Activated CD8-positive, alpha-beta memory T cell treated with anti-CD3 and anti-CD28 coated beads for 36 hours (primary cell): Measurements from ENCODE around the gene PLPP2. TPM values are rescaled to one million over a fixed set of nuclear protein-coding genes. Genes with fewer than 3 reads are reported as not detected.

Source experiments
- CTCF ChIA-PET: fragments of 350-600 bp; sonication (Branson Sonifier 250); formaldehyde crosslinking; loops from one replicate; lab custom pipeline; 2021; ENCODE audit warnings: antibody characterized with exemption; lab: Charles Lee
- POLR2A ChIA-PET: fragments of 350-600 bp; sonication (Branson Sonifier 250); formaldehyde crosslinking; loops from one replicate; lab custom pipeline; 2021; ENCODE audit warnings: antibody characterized with exemption; lab: Charles Lee
- total RNA-seq, 2 experiments: library from RNA; stranded (reverse); gene quantifications; one replicate each; pipeline ENCODE4 v1.2.3, GENCODE V29; 2021

Gene PLPP2
- total RNA-seq, result not detected

DNA sequence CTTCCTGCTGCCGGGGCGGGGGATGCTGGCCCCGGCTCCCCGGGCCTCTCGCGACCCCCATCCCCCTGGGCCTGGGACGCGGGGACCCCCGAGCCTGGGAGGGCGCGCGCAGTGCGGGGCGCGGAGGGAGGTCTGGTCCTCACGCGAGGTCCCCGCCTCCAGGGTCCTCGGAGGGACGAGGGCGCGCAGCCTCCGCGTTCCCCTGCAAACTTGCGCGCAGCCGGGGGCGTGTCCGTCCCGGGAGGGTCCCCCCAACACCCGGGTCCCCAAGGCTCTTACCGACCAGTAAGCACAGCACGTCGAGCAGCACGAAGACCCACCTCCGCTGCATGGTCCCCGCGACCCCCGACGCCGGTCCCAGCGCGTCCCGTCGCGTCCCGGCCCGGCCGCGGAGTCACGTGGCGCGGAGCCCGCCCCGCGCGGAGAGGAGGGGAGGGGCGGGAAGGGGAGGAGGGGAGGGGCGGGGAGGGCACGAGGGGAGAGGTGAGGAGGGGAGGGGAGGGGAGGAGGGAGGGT is at the start of gene PLPP2:
PLPP2 (minus strand) TSS at position 398 of the 516 bp plus-strand sequence; CDS start at position 331, 67 bp downstream.
- ChIA-PET CTCF (no interaction called here), POLR2A (no interaction called here)

DNA sequence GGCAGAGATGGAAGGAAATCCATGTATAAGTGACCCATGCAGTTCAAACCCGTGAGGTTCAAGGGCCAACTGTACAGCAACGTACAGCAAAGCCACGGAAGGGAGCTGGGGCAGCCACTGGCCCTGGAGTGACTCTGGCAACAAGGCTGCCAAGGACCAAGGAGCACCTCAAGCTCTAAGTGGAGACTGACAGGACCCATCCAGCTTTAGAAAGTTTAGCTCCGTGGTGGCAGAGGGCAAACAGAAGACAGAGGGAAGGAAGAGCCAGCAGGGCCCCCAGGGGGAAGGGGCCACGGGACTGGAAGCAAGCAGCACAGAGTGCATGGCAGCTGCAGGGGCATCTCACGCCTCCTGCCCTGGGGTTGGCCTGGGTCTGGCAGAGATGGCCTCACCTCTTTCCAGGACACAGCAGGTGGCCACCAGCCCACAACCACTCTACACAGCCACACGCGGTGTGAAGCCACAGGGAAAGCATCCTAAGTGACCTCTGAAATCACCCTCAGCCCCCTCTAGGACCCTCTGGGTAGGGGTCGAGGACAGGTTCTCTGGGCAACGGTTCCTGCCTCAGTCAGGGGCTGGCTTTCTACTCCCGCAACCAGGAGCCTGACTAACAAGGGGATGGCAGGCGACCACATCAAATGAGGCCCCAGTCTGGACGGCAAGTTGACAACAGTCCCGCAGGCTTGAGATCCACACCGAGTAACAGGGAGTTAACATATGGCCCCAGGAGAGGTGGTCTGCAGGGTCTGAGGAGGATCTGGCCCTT is 49.6 kb upstream of the PLPP2 start:
- CTCF ChIA-PET, result no interaction called here

DNA sequence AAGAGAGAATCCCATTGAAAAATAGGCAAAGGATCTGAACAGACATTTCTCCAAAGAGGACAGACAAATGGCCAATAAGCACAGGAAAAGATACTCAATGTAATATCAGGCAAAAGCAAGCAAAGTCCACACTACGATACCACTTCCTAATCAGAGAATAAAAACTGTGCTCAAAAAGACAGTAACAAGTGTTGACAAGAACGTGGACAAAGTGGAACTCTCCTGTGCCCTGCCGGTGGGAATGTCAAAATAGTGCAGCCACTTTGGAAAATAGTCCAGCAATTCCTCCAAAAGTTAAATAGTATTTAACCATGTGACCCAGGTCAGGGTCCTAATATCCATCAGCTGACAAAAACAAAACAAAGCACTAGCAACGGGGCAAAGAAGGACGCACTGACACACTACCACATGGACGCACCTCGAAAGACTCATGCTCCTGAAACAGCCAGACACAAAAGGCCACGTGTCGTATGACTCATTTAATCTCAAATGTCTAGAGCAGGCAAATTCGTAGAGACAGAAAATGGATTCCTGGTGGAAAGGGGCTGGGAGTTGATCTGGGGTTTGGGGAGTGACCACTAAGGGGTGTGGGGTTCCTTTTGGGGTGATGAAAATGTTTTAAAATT is 48.2 kb upstream of the PLPP2 start:
- ChIA-PET CTCF (no interaction called here), POLR2A (no interaction called here)

More for the DNA sequence above, 49.6 kb upstream of the PLPP2 start:
- POLR2A ChIA-PET, result no interaction called here

DNA sequence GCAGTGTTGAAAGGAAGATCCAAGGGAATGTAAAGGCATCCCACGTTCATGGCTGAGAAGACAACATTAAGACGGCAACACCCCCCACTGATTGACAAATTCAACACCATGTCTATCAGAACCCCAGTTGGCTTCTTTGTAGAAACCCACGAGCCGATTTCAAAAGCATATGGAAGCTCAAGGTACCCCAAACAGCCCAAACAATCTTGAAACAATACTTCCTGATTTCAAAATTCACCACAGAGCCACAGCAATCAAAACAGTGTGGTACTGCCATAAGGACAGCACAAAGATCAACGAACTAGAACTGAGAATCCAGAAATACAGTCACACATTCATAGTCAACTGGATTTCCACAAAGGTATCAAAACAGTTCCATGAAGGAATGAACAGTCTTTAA is 47.2 kb upstream of the PLPP2 start:
- CTCF ChIA-PET, result no interaction called here
- POLR2A ChIA-PET, result no interaction called here

DNA sequence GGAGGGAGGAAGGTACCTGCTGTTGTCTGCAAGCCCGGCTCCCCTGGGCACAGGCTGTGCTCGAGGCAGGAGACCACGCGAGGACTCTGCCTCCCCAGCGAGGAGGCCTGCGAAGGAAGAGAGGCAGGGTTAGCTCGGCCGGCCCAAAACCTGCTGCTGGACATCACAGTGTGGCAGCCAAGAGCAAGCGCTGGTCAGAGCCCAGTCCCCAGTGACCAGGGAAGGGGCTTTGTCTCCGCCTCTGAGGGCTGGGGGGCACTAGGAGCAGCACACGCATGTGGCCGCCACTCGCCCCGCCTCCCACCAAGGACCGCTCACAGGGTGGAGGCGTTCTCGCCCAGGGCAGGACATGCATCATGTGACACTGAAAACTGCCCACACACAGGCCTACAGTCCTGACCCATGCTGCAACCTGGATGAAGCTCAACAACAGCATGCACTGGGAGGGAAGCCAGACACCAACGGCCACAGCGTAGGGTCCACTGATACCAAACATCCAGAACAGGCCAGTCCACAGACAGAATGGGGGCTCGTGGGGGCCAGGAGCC is 44.9 kb upstream of the PLPP2 start:
- ChIA-PET POLR2A (no interaction called here), CTCF (no interaction called here)

DNA sequence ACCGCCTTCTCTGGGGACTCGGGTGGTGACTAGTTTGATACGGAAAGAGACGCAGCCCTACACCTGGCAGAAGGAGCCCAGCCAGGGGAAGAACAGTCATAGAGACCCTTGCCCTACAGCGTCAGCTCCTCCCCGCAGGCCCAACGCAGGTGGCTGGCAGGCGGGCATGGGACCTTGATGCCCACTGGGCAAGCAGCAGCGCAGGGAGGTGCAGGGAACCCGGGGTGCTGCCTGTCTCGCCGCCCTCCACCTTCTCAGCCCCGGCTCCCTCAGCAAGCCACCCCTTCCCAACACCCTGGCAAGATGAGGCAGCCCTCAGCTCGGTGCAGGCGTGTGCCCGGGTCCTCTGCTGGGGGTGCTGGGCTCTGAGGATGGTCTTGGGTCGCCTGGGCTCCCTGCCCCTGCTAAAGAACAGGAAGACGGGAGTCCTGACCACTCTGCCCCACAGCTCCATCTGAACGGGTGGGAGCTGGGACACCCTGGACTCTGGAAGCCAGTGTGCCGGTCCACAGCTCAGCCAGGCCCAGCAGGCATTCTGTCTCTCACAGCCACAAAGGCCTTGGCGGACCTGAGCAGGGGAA is 44.4 kb upstream of the PLPP2 start:
- ChIA-PET POLR2A (no interaction called here), CTCF (no interaction called here)

DNA sequence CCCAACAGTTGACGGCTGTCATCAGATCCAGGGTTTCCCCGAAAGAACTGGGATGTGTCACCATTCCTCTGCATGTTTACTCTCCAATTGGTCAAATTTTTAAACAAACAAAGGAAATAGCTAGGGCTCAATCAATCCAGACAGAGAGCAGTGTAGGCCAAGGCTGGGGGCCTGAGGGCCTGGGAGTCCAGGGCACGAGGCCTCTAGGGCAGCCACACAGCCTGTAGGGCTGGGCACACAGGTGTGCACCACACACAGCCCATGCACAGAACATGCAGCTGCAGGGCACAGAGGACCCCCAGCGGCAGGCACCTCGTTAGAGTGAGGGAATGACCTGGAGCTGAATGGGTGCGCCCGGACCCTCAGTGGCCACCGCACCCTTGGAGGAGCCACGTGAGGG is 43.9 kb upstream of the PLPP2 start:
- CTCF ChIA-PET, result no interaction called here
- POLR2A ChIA-PET, result no interaction called here

DNA sequence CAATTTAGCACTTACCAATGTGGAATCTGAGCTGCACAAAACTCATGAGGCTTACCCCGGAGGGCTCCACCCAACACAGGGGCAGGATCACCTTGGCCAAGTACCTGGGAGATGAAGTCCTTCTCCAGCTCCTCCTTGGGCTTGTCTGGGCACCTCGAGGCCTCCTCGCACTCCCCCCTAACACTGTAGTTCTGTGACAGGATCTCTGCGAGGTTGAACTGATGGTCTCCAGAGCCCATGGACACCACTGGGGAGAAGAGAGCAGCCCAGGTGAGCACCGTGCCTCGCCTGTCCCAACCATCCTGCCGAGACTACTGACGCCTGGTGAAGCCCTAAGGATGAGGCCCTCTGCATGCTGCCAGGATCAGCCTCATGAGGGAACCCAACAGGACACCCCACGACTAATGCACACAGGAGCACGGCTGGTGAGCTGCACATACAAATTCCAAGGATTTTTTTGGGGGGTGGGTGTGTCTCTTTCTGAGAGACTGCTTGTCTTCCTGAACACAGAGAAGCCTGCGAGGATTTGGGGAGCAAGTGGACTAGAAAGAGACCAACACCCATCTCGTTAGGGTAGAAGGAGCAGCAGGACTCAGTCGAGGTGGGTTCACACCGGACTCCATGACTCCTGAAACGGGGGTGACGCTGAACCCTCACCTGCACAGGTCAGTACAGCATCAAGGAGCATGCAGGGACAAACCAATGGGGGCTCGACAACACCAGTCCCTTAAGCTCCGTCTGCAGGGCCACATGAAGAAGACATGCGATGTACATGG is 43.3 kb upstream of the PLPP2 start:
- CTCF ChIA-PET, result no interaction called here
- POLR2A ChIA-PET, result no interaction called here

DNA sequence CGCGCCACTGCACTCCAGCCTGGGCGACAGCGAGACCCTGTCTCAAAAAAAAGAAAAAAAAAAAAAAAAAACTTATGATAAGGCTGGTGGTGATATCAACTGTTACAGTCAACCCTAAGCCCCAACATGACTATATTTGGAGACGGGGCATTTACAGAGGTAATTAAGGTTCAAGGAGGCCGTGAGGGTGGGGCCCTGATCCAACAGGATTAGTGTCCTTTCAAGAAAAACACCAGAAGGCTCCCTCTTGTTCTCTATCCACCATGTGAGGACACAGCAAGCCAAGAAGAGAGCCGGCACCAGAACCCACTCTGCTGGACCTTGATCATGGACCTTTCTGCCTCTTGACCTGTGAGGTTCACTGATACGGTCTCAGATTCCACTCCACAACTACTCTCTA is 39.3 kb upstream of the PLPP2 start:
- ChIA-PET CTCF (no interaction called here), POLR2A (no interaction called here)

DNA sequence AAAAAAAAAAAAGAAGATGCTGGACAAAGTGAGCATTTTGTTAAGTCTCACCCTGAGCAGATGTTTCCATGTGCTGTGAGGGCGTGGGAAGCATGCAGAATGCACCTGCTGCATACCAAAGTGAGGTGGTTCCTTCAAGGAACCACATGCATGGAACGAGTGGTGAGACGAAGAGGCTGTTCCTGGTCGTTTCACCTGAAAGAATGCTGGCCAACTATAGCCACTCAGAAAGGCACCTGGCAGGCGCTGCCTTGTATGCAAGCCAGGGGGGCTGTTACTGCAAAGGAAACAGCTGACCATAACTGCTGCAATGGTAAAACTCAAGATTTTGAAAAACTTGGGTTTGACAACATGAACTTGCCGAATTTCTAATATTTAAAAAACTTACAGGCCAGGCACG is 38.7 kb upstream of the PLPP2 start:
- CTCF ChIA-PET, result no interaction called here
- POLR2A ChIA-PET, result no interaction called here

DNA sequence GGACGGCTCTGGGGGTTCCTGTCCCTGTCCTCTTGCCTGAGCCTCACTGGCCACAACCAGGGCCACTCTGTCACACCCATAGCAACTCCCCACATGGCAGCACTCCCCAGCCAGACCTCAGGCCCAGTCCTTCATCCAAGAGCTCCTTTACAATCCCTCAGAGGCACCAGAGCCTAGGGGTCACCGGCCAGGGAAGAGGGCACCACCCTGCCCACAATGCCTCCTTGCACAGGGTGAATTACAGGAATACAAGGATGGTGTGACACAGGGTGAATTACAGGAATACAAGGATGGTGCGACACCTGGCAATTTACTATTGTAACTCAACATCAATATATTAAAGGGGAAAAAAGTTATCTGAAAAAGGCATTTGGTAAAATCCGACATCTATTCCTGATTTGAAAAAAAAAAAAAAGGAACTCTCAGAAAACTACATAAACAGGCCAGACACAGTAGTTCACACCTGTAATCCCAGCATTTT is 36.9 kb upstream of the PLPP2 start:
- ChIA-PET POLR2A (no interaction called here), CTCF (no interaction called here)

DNA sequence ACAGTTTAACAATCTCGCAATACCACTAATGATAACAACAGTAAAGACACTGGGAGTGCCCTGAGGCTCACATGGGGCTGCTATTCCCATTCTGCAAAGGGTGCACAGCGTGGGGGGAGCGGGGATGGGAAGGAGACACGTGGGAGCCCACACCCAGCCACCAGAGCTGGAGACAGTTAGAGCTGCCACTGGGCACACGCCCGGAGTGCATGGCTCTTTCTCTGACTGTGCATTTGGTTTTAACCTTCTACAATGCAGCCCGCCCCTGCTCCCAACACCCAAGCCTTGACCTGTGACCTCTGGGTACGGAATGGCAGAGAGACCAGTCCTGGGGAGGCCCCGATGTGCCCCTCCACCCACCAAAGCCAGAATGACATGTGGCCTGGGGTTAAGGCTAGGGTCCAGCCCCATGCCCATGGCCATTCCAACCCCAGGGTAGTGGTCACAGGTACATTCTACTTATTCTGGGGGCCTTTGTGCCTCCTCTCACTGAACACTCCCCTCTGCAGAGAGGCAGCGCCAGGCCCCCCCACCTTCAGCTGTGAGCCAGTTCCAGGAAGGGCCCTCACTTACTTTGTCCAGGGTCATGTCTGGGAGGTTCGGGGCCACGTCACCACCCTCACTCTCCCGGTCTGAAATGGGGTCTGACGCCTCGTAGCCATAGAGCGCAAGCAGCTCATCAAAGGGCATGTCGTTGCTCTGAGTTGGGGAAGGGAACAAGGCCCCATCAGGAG is 36.3 kb upstream of the PLPP2 start:
- ChIA-PET CTCF (no interaction called here), POLR2A (no interaction called here)

DNA sequence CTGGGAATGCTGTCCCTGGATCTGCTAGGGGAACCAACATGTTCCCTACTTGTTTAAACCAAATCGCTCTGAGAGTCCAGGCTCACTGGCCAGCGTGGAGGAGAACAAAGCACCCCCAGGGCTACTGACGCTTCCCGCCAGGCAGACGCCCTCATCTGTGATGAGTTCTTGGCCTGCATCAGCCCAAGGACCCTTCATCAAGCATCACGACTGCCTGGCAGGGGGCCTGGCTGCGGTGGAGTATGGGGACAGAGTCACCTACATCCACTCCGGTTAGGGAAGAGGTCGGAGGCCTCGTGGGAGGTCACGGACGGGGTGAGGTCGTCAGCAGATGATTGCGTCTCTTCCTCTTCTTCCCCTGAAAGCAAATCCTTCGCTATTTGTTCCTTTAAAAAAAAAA is 35.7 kb upstream of the PLPP2 start:
- POLR2A ChIA-PET, result no interaction called here
- CTCF ChIA-PET, result no interaction called here

DNA sequence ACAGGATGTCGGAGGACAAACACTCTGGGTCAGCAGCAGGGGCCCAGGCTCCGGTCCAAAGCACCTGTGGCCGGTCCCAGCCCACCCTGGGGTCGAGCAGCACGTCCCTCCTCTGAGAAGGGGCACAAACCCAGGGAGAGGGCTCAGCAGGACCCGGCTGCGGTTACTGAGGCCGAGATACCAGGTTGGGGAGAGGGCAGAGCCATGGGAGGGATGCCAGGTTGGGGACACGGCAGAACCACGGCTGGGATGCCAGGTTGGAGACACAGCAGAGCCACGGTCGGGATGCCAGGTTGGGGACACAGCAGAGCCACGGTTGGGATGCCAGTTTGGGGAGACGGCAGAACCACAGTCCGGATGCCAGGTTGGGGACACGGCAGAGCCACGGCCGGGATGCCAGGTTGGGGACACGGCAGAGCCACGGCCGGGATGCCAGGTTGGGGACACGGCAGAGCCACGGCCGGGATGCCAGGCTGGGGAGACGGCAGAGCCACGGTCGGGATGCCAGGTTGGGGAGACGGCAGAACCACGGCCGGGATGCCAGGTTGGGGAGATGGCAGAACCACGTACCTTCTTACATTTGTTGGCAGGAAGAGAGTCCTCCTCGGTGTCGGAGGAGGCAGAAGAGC is 34.8 kb upstream of the PLPP2 start:
- CTCF ChIA-PET, result no interaction called here
- POLR2A ChIA-PET, result no interaction called here

DNA sequence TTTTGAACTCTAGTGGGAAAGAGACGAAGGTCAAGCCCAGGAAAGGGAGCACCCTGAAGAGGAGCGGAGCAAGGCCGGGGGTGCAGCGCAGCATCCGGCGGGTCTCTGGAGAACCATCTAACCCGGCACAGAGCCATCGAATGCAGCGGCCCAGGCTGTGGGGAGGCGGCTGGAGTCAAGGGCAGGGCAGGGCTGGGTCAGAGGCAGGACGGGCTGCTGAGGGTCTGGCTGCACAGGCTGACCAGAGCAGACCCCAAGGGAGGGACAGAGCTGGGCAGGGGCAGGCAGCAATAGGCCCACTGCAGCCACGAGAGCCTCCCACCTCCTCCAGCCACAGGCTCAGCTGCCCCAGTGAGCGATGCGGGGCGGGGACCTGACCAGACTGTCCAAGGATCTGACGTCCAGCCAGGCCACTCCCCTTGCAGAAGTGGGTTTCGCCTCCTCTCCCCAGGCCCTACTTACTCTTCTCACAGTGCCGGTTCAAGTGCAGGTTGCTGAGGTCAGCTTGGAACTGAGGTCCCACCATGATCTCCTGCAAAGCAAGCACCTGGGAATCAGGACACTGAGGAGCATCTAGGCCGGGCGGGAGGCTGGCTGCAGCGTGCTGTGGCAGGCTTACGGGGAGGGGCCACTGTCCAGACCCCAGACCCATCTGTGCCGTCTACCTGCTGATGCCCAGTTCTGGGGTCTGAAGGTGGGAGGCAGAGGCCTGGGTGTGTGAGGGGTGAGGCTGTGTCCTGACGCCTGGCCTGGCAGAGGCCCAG is 34.2 kb upstream of the PLPP2 start:
- ChIA-PET POLR2A (no interaction called here), CTCF (no interaction called here)

DNA sequence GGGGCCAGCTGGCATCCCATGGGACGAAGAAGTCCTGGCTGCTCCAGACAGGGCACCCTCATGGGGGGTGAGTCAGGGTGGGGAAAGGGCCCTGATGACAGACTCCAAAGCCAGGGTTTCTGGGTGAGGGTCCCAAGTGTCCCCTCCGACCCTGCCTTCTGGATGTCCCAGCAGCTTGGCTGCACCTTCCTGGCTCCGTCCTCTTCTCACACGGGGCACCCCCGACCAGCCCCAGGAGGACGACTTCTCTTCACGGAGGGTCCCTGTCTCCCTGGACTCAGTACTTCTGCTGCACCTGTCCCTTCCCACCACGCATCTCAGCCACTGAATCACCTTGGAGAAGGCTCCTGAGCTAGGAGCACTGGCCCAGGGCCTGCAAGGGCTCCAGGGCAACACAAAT is 33.5 kb upstream of the PLPP2 start:
- CTCF ChIA-PET, result no interaction called here
- POLR2A ChIA-PET, result no interaction called here

DNA sequence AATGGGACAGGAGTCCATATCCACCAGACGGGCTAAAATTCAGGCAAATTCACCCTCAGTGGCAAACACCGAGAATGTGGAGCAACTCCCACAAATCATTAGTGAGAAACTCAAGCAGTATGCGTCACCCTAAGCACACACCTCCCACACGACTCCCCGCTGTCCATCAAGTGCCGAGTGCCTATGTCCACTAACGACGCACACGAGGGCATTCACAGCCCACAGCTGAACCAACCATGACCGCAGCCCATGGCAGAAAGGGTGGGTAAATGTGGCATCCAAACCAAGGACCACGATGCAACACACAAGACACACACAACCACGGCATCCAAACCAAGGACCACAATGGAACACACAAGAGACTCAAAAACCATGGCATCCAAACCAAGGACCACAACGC is 31.4 kb upstream of the PLPP2 start:
- CTCF ChIA-PET, result no interaction called here
- POLR2A ChIA-PET, result no interaction called here

DNA sequence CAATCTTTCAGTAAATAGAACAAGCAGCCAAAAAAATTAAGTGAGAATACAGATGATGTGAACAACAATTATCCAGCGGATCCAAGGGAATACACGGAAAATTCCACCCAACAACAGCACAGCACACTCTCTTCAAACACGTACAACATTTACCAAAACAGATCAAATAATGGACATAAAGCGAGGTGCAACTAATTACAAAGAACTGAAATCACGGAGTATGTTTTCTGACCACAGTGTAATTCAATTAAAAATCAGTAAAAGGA is 27.2 kb upstream of the PLPP2 start:
- ChIA-PET CTCF (no interaction called here), POLR2A (no interaction called here)
